CD8-positive, alpha-beta memory T cell (primary cell): Measurements from ENCODE around the gene ACTG1. TPM values are rescaled to one million over a fixed set of nuclear protein-coding genes. Genes with fewer than 3 reads are reported as not detected.

Experiments used
- CTCF ChIA-PET: fragments of 350-600 bp; sonication (Branson Sonifier 250); formaldehyde crosslinking; loops from one replicate; lab custom pipeline; 2021; ENCODE audit warnings: antibody characterized with exemption; lab: Charles Lee
- POLR2A ChIA-PET: fragments of 350-600 bp; sonication (Branson Sonifier 250); formaldehyde crosslinking; loops from one replicate; lab custom pipeline; 2021; ENCODE audit warnings: antibody characterized with exemption; lab: Charles Lee
- DNase-seq, 5 donors: peaks; one replicate each; pipeline versions ENCODE4 v3.0.0 to v3.0.0-alpha.2; 2020 to 2022; ENCODE audit warnings: mixed read lengths in 1 of 5
- H3K27ac ChIP-seq: one replicate; pipeline ENCODE4 v1.7.0; 2013; ENCODE audit warnings: low read depth, mild to moderate bottlenecking, low read length, moderate library complexity
- H3K27me3 ChIP-seq: 2 replicates; pipeline ENCODE4 v1.7.0; 2013; ENCODE audit warnings: low read length, mild to moderate bottlenecking; ENCODE audit not compliant: insufficient read depth, poor library complexity, severe bottlenecking
- H3K36me3 ChIP-seq: 2 replicates; pipeline ENCODE4 v1.7.0; 2013; ENCODE audit warnings: mild to moderate bottlenecking, low read length, moderate library complexity; ENCODE audit not compliant: insufficient read depth
- H3K4me1 ChIP-seq: 2 replicates; pipeline ENCODE4 v1.7.0; 2013; ENCODE audit warnings: mild to moderate bottlenecking, low read length, moderate library complexity; ENCODE audit not compliant: insufficient read depth
- H3K4me3 ChIP-seq: 2 replicates; pipeline ENCODE4 v1.7.0; 2013; ENCODE audit warnings: mild to moderate bottlenecking, low read length
- H3K9me3 ChIP-seq: 2 replicates; pipeline ENCODE4 v1.7.0; 2013; ENCODE audit warnings: mild to moderate bottlenecking, low read length
- H3K27ac Mint-ChIP-seq, 8 donors: one replicate each; pipeline ENCODE4 v1.8.0; 2020 to 2021; ENCODE audit warnings: mixed read lengths in 8 of 8, mild to moderate bottlenecking in 6 of 8, inconsistent platforms in 3 of 8, moderate library complexity in 3 of 8
- H3K27me3 Mint-ChIP-seq, 2 donors: one replicate each; pipeline ENCODE4 v1.8.0; 2020 to 2021; ENCODE audit warnings: mixed read lengths in 2 of 2, mild to moderate bottlenecking in 1 of 2, moderate library complexity in 1 of 2
- H3K36me3 Mint-ChIP-seq, 3 donors: one replicate each; pipeline ENCODE4 v1.8.0; 2020 to 2021; ENCODE audit warnings: mixed read lengths in 3 of 3, inconsistent platforms in 1 of 3, mild to moderate bottlenecking in 1 of 3
- H3K4me1 Mint-ChIP-seq, 3 donors: one replicate each; pipeline ENCODE4 v1.8.0; 2020 to 2021; ENCODE audit warnings: mixed read lengths in 3 of 3, inconsistent platforms in 1 of 3, mild to moderate bottlenecking in 1 of 3
- H3K4me3 Mint-ChIP-seq, 7 donors: one replicate each; pipeline ENCODE4 v1.8.0; 2020 to 2021; ENCODE audit warnings: mixed read lengths in 7 of 7, mild to moderate bottlenecking in 6 of 7, moderate library complexity in 4 of 7, inconsistent platforms in 2 of 7
- H3K9me3 Mint-ChIP-seq, 5 donors: one replicate each; pipeline ENCODE4 v1.8.0; 2020 to 2022; ENCODE audit warnings: mixed read lengths in 5 of 5, mild to moderate bottlenecking in 3 of 5, moderate library complexity in 2 of 5, inconsistent platforms in 1 of 5
- polyA plus RNA-seq: library from polyadenylated mRNA; unstranded; fragments of 300-500 nt; fragmentation: Illumina TruSeq; gene quantifications from one replicate; pipeline ENCODE4 v1.2.3, GENCODE V29; 2021
- total RNA-seq, 2 experiments: library from RNA; stranded (reverse); gene quantifications; one replicate each; pipeline ENCODE4 v1.2.3, GENCODE V29; 2021

ACTG1 gene
- total and polyA plus RNA-seq, 3 experiments from 2014 or later = 1,950 to 5,190 (median 5,175) TPM

GRCh38 chr17:81543339-81543675 lies 30.7 kb upstream of the ACTG1 start:
- H3K27ac Mint-ChIP-seq = no peak overlapping the region
- no peak overlapping the region for H3K27ac ChIP-seq
- H3K9me3 Mint-ChIP-seq = no peaks in the 10 kb centered on the region
- POLR2A ChIA-PET = interaction anchor here (0.7 kb wide), 1 partner anchor 167 kb away, joined by 3 read pairs; no protein-coding TSS in a partner anchor
- CTCF ChIA-PET = no interaction called here
- H3K27me3 ChIP-seq = no peaks in the 10 kb centered on the region
- peaks cover 0 to 1% of the 10 kb centered on the region in 2 donors for H3K27me3 Mint-ChIP-seq
- no peaks in the 10 kb centered on the region for H3K9me3 ChIP-seq
- H3K4me1 Mint-ChIP-seq = no peaks in the 10 kb centered on the region
- H3K36me3 ChIP-seq = no peaks in the 10 kb centered on the region
- no peaks in the 10 kb centered on the region for H3K4me1 ChIP-seq
- peaks cover 0 to 70% (median 2%) of the 10 kb centered on the region in 3 donors for H3K36me3 Mint-ChIP-seq
- no peak overlapping the region for H3K4me3 ChIP-seq
- no peak overlapping the region for H3K4me3 Mint-ChIP-seq
- no peak for DNase-seq

DNA sequence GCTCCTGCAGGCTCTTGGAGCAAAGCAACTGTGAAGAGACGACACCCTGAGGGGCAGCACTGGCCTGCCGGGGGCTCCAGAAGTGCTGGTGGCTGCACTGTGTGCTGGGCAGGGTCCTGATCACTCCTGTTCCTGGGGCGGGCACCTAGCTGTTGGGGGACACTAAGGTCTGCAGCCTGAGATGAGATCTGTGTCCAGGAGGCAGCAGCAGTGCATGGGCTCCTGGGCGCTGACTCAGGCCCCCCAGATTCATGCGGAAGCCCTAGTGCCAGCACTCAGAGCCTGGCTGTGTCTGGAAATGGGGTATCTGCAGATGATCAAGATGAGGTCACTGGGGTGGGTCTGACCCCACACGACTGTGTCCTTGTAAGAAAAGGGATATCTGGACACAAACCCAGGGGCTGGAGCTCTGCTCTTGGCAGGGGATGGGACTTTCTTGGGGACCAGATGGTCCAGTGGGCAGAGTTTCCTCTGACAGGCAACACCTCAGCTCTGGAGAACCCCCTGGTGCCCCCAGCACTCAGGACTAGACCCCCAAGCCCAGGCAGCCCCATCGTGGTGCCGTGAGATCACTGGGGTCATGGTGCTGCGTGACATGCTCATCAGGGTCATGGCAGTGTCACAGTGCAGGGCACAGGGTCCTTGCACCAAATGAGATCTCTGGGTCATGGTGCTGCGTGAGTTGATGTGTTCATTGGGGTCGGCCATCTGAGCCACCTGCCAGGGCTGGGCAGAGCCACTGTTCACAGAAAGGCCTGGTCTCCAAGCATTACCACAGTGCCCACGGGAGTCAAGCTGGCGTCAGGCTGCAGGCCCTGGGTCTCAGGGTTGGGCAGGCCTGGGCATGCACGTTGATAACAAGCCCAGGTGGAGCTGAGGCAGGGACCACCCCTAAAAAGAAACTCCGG lies 30.1 kb upstream of the ACTG1 start:
- ChIA-PET POLR2A (interaction anchor here (0.7 kb wide), 1 partner anchor 168 kb away, joined by 3 read pairs; no protein-coding TSS in a partner anchor), CTCF (no interaction called here)
- peaks cover 0 to 67% (median 4%) of the 10 kb centered on the region in 3 donors for H3K36me3 Mint-ChIP-seq
- Histone ChIP-seq H3K4me1 (no peaks in the 10 kb centered on the region), H3K27ac (no peak overlapping the region), H3K4me3 (no peak overlapping the region), H3K36me3 (no peaks in the 10 kb centered on the region), H3K9me3 (no peaks in the 10 kb centered on the region), H3K27me3 (no peaks in the 10 kb centered on the region)
- peaks cover 4 to 6% of the 10 kb centered on the region in 2 donors for H3K27me3 Mint-ChIP-seq
- no peaks in the 10 kb centered on the region for H3K9me3 Mint-ChIP-seq
- H3K4me1 Mint-ChIP-seq = no peaks in the 10 kb centered on the region
- DNase-seq = no peak
- no peak overlapping the region for H3K4me3 Mint-ChIP-seq
- H3K27ac Mint-ChIP-seq = no peak overlapping the region

DNA sequence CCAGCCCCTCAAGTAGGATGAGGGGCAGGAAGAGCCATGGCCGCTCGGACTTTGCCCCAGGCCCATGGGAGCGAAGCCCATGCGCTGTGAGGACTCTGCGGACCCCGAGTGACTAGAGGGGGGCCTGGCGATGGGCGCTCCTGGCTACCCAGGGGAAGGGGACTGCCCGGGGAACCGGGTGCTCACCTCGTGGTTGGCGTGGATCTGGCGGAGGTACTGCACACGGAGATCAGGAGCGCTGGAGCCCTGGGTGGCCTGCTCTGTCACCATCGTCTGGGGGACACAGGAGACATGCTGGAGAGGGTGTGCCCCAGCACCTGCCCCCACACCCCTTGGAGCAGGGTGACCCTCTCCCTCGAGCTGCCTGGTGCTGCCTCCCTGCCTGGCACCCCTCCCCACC lies 28.5 kb upstream of the ACTG1 start:
- no peak for DNase-seq
- H3K27ac Mint-ChIP-seq = no peak overlapping the region
- Histone ChIP-seq H3K4me1 (no peaks in the 10 kb centered on the region), H3K9me3 (no peaks in the 10 kb centered on the region), H3K4me3 (no peak overlapping the region), H3K27ac (no peak overlapping the region), H3K36me3 (no peaks in the 10 kb centered on the region), H3K27me3 (no peaks in the 10 kb centered on the region)
- H3K4me3 Mint-ChIP-seq = no peak overlapping the region
- no peaks in the 10 kb centered on the region for H3K9me3 Mint-ChIP-seq
- H3K27me3 Mint-ChIP-seq = peaks cover 5 to 13% of the 10 kb centered on the region in 2 donors
- ChIA-PET CTCF (no interaction called here), POLR2A (no interaction called here)
- peaks cover 0 to 51% (median 2%) of the 10 kb centered on the region in 3 donors for H3K36me3 Mint-ChIP-seq
- H3K4me1 Mint-ChIP-seq = no peaks in the 10 kb centered on the region

DNA sequence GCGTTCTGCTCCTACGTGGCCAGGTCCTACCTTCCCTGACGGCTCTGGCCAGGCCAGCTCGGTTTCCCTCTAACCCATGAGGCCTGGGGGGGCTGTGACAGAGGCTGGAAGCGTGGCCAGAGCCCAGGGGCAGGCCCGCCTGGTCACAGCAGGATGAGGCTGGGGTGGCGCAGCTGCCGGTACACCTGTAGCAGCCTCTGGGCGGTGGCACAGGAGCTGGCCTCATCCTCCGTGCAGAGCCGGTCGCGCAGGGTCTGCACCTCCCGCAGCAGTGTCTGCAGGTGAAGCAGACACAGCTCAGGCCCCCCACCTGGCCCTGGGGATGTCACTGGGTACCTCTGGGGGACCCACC lies 28.1 kb upstream of the ACTG1 start:
- peaks cover 0 to 47% (median 2%) of the 10 kb centered on the region in 3 donors for H3K36me3 Mint-ChIP-seq
- no peaks in the 10 kb centered on the region for H3K9me3 Mint-ChIP-seq
- CTCF ChIA-PET = no interaction called here
- H3K27me3 Mint-ChIP-seq = peaks cover 5 to 17% of the 10 kb centered on the region in 2 donors
- H3K27ac Mint-ChIP-seq = no peak overlapping the region
- peaks cover 0 to 1% (median 0%) of the 10 kb centered on the region in 3 donors for H3K4me1 Mint-ChIP-seq
- Histone ChIP-seq H3K27ac (no peak overlapping the region), H3K36me3 (no peaks in the 10 kb centered on the region), H3K9me3 (no peaks in the 10 kb centered on the region), H3K4me3 (no peak overlapping the region), H3K27me3 (no peaks in the 10 kb centered on the region), H3K4me1 (no peaks in the 10 kb centered on the region)
- POLR2A ChIA-PET = no interaction called here
- H3K4me3 Mint-ChIP-seq = no peak overlapping the region
- no peak for DNase-seq

GRCh38 chr17:81539961-81540675 lies 27.5 kb upstream of the ACTG1 start:
- Histone ChIP-seq H3K27me3 (no peaks in the 10 kb centered on the region), H3K36me3 (no peaks in the 10 kb centered on the region), H3K4me3 (no peak overlapping the region), H3K9me3 (no peaks in the 10 kb centered on the region), H3K27ac (no peak overlapping the region), H3K4me1 (no peaks in the 10 kb centered on the region)
- no peak overlapping the region for H3K4me3 Mint-ChIP-seq
- no peaks in the 10 kb centered on the region for H3K9me3 Mint-ChIP-seq
- peaks cover 0 to 44% (median 2%) of the 10 kb centered on the region in 3 donors for H3K36me3 Mint-ChIP-seq
- ChIA-PET CTCF (no interaction called here), POLR2A (no interaction called here)
- DNase-seq = no peak
- peaks cover 5 to 17% of the 10 kb centered on the region in 2 donors for H3K27me3 Mint-ChIP-seq
- no peak overlapping the region for H3K27ac Mint-ChIP-seq
- H3K4me1 Mint-ChIP-seq = peaks cover 0 to 1% (median 0%) of the 10 kb centered on the region in 3 donors

DNA sequence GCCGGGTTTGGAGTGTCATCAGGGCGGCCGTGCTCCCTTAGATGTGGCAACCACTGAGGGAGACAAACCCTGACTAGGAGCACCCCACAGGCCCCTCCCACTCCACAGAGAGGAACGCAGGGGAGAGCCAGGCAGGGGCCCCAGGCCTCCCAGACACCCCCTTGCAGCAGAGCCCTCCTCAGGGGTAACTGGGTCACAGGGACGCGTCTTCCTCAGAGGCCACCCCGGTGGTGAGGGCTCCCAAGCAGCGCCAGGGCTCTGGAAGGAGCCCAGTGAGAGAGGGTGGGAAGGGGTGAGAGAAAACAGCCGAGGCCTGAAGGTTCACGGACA lies 26.9 kb upstream of the ACTG1 start:
- ChIA-PET CTCF (no interaction called here), POLR2A (no interaction called here)
- no peaks in the 10 kb centered on the region for H3K9me3 Mint-ChIP-seq
- H3K4me1 Mint-ChIP-seq = peaks cover 0 to 1% (median 0%) of the 10 kb centered on the region in 3 donors
- no peak overlapping the region for H3K27ac ChIP-seq
- H3K27me3 Mint-ChIP-seq = peaks cover 5 to 18% of the 10 kb centered on the region in 2 donors
- peaks cover 1% of the 10 kb centered on the region for H3K27me3 ChIP-seq
- no peaks in the 10 kb centered on the region for H3K9me3 ChIP-seq
- peaks cover 0 to 42% (median 2%) of the 10 kb centered on the region in 3 donors for H3K36me3 Mint-ChIP-seq
- no peaks in the 10 kb centered on the region for H3K36me3 ChIP-seq
- no peak overlapping the region for H3K4me3 Mint-ChIP-seq
- DNase-seq = no peak
- H3K4me1 ChIP-seq = no peaks in the 10 kb centered on the region
- H3K4me3 ChIP-seq = no peak overlapping the region
- H3K27ac Mint-ChIP-seq = no peak overlapping the region

DNA sequence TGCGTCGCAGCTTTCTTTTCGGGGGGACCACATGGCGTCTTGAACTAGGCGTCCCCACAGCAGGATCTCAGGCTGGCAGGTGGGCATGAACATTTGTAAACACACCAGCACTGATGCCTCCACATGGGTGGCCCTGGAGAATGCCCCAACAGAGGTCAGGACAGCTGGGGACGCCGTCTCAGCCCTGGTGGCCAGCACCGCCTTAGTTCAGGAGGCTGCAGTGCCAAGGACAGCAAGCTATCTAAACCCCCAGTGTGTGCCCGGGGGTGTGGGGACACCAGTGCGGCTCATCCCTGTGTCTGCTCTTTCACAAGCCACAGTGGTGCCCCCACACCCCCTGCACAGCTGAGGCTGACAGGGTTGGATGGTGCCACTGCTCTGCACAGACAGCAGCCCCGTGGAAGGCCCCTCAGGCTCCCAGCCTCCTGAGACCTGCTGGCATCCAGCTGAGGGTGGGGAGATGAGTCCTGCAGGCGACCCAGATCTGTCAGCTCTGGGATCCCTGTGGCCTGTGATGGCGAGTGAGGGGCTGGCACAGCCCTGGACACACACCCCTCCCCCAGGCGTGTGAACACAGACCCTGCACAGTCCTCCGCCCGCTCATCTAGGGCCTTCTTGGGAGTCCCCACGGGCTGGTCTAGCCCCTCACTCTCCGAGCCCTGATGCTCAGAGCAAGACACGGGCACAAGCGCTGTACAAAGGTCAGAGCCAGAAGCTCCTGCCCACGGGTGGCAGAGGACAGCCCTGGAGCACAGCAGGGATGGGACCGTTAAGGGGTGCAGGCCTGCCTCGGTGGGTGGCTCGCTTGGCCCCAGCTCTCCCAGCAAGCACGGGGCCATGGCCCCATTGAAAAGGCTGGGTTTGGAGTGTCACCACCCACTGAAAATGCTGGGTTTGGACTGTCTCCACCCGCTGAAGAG lies 26.3 kb upstream of the ACTG1 start:
- Histone ChIP-seq H3K9me3 (no peaks in the 10 kb centered on the region), H3K4me3 (no peak overlapping the region), H3K27me3 (peaks cover 6% of the 10 kb centered on the region), H3K4me1 (no peaks in the 10 kb centered on the region), H3K27ac (no peak overlapping the region), H3K36me3 (no peaks in the 10 kb centered on the region)
- Mint-ChIP-seq H3K27me3 (peaks cover 5 to 20% of the 10 kb centered on the region in 2 donors), H3K27ac (no peak overlapping the region), H3K4me1 (peaks cover 0 to 1% (median 0%) of the 10 kb centered on the region in 3 donors), H3K4me3 (no peak overlapping the region), H3K36me3 (peaks cover 0 to 37% (median 2%) of the 10 kb centered on the region in 3 donors), H3K9me3 (no peaks in the 10 kb centered on the region)
- no peak for DNase-seq
- CTCF ChIA-PET = no interaction called here
- POLR2A ChIA-PET = no interaction called here
